ENCODE measurements around the gene RPL34.
A peak's percentile ranks its signal among the peaks of the same experiment; 100 is the strongest.

DNA sequence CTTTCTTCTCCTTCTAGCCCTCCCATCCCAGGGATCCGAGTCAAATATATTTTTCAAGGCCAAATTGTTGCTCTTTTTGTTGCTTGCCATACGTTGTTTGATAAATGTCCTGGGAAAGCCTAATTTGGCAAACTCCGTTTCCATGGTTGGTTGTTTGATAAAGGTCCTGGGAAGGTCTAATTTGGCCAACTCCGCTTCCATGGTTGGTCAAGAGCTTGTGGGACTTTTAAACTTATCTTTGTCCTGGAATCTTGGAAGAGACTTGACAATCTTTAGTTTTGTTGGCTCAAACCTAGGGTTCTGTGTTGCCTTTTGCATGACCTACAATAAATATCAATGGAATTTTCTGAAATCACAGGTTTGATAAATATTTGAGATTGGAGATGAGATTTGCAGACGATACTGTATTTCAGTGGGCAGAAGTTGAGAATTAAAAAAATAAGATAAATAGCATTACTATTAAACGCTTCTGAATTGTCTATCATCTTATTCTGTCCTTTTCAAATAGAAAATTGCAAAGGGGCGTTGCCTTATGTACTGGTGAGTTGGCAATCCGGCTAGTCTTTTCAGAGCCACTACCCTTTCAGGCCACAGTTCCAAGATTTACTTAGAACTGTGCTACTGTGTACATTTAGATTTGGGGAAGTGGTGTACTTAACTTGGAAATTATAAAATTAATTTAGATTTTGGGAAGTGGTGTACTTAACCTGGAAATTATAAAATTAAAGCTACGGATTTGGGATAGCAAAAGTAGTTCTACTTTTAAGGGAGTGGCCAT, 30.8 kb downstream of the RPL34 start:
- no peak for TF ChIP-seq POLR2A (IDR thresholded peaks at IDR 0.05)
- TF ChIP-seq, protein P1, sequence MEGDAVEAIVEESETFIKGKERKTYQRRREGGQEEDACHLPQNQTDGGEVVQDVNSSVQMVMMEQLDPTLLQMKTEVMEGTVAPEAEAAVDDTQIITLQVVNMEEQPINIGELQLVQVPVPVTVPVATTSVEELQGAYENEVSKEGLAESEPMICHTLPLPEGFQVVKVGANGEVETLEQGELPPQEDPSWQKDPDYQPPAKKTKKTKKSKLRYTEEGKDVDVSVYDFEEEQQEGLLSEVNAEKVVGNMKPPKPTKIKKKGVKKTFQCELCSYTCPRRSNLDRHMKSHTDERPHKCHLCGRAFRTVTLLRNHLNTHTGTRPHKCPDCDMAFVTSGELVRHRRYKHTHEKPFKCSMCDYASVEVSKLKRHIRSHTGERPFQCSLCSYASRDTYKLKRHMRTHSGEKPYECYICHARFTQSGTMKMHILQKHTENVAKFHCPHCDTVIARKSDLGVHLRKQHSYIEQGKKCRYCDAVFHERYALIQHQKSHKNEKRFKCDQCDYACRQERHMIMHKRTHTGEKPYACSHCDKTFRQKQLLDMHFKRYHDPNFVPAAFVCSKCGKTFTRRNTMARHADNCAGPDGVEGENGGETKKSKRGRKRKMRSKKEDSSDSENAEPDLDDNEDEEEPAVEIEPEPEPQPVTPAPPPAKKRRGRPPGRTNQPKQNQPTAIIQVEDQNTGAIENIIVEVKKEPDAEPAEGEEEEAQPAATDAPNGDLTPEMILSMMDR (IDR thresholded peaks at IDR 0.05), result peak in 1 of 4 donors; percentile 10
